HepG2 (cell line): ENCODE measurements around the gene MFRP. TPM values are rescaled to one million over a fixed set of nuclear protein-coding genes. Genes with fewer than 3 reads are reported as not detected.

Experiments used
- DRAP1 ChIP-seq: IDR thresholded peaks from 2 replicates; pipeline ENCODE4 v1.6.1; 2016; ENCODE audit warnings: missing genetic modification reagents, missing compliant biosample characterization
- FOXA1 ChIP-seq, 2 experiments: fragments of 450-650 bp in 1 of 2; sonication (generic) in 1 of 2; formaldehyde crosslinking in 1 of 2; IDR thresholded peaks; 2 replicates each; pipeline versions ENCODE4 v1.4.0 to v1.6.1; 2016 to 2020; ENCODE audit warnings: missing genetic modification reagents in 1 of 2
- FOXC1 ChIP-seq: sonication (generic); formaldehyde crosslinking; IDR thresholded peaks from 2 replicates; pipeline ENCODE4 v1.8.0; 2022; ENCODE audit warnings: mild to moderate bottlenecking, missing genetic modification reagents, borderline replicate concordance
- GABPA ChIP-seq, 2 experiments: IDR thresholded peaks; 2 replicates each; pipeline ENCODE4 v1.6.1; 2011 to 2016; ENCODE audit warnings: low read depth in 2 of 2, low read length in 1 of 2, missing biosample characterization in 1 of 2, missing genetic modification characterization in 1 of 2
- HDAC6 ChIP-seq: fragments of 200-600 bp; sonication (generic); IDR thresholded peaks from 2 replicates; pipeline ENCODE4 v1.7.0; 2017; ENCODE audit warnings: mild to moderate bottlenecking, antibody characterized with exemption, low read length, low read depth
- KDM5B ChIP-seq: sonication (generic); formaldehyde crosslinking; IDR thresholded peaks from 2 replicates; pipeline ENCODE4 v1.4.0; 2020; ENCODE audit warnings: missing genetic modification reagents, mild to moderate bottlenecking, borderline replicate concordance
- KLF12 ChIP-seq: sonication (generic); formaldehyde crosslinking; IDR thresholded peaks from 2 replicates; pipeline ENCODE4 v1.4.0; 2020; ENCODE audit warnings: missing genetic modification reagents, borderline replicate concordance
- PAWR ChIP-seq: sonication (generic); formaldehyde crosslinking; IDR thresholded peaks from 2 replicates; pipeline ENCODE4 v1.4.0; 2020; ENCODE audit warnings: missing genetic modification reagents, mild to moderate bottlenecking, borderline replicate concordance
- POLR2AphosphoS2 ChIP-seq: IDR thresholded peaks from 2 replicates; pipeline ENCODE4 v1.6.1; 2011; ENCODE audit warnings: low read depth, low read length, improper control_type of control experiment
- RFX3 ChIP-seq: IDR thresholded peaks from 2 replicates; pipeline ENCODE4 v1.6.1; 2016; ENCODE audit warnings: missing biosample characterization, missing genetic modification reagents
- TFDP1 ChIP-seq: IDR thresholded peaks from 2 replicates; pipeline ENCODE4 v1.6.1; 2016; ENCODE audit warnings: missing compliant biosample characterization, missing genetic modification reagents, borderline replicate concordance
- U2AF2 ChIP-seq: fragments of 200-400 bp; formaldehyde crosslinking; IDR thresholded peaks from 2 replicates; pipeline ENCODE4 v1.6.1; 2017; ENCODE audit warnings: low read depth, mild to moderate bottlenecking, low read length
- ZEB1 ChIP-seq: IDR thresholded peaks from 2 replicates; pipeline ENCODE4 v1.6.1; 2012; ENCODE audit warnings: mild to moderate bottlenecking, low read depth, inconsistent platforms; ENCODE audit not compliant: insufficient replicate concordance
- ZIK1 ChIP-seq: sonication (generic); formaldehyde crosslinking; IDR thresholded peaks from 2 replicates; pipeline ENCODE4 v1.5.0; 2020; ENCODE audit warnings: mild to moderate bottlenecking, low read depth, missing genetic modification reagents, borderline replicate concordance
- ZNF3 ChIP-seq: IDR thresholded peaks from 2 replicates; pipeline ENCODE4 v1.7.0; 2017; ENCODE audit warnings: inconsistent platforms
- ZNF350 ChIP-seq: sonication (generic); formaldehyde crosslinking; IDR thresholded peaks from 2 replicates; pipeline ENCODE4 v1.4.0; 2020; ENCODE audit warnings: mild to moderate bottlenecking, low read depth, missing genetic modification reagents, borderline replicate concordance
- ZNF562 ChIP-seq: sonication (generic); formaldehyde crosslinking; IDR thresholded peaks from 2 replicates; pipeline ENCODE4 v1.8.0; 2022; ENCODE audit warnings: missing genetic modification reagents, borderline replicate concordance
- ZNF563 ChIP-seq: sonication (generic); formaldehyde crosslinking; IDR thresholded peaks from 2 replicates; pipeline ENCODE4 v1.8.0; 2022; ENCODE audit warnings: mild to moderate bottlenecking, moderate library complexity, missing genetic modification reagents
- ZNF570 ChIP-seq: sonication (generic); formaldehyde crosslinking; IDR thresholded peaks from 2 replicates; pipeline ENCODE4 v1.4.0; 2020; ENCODE audit warnings: mild to moderate bottlenecking, missing genetic modification reagents, borderline replicate concordance
- ZNF574 ChIP-seq: sonication (generic); formaldehyde crosslinking; IDR thresholded peaks from 2 replicates; pipeline ENCODE4 v1.4.0; 2020; ENCODE audit warnings: missing genetic modification reagents
- ZNF713 ChIP-seq: sonication (generic); formaldehyde crosslinking; IDR thresholded peaks from 2 replicates; pipeline ENCODE4 v1.4.0; 2020; ENCODE audit warnings: mild to moderate bottlenecking, missing genetic modification reagents
- polyA plus RNA-seq, 8 experiments: library from polyadenylated mRNA; depleted of rRNA in 3 of 8; stranded (reverse) in 7 of 8; unstranded in 1 of 8; fragments of >200 nt; fragmentation: Illumina TruSeq in 4 of 8; extraction: Trizol in 4 of 8; gene quantifications; 2 replicates each; pipeline versions ENCODE4 v1.2.1 to v1.2.3, GENCODE V29; 2011 to 2016; ENCODE audit warnings: low read depth in 4 of 8, missing spikeins in 1 of 8, mixed read lengths in 1 of 8; ENCODE audit not compliant: insufficient read depth in 1 of 8
- total RNA-seq, 5 experiments: library from RNA; depleted of rRNA; stranded (reverse); fragments of >200 nt; fragmentation: Illumina TruSeq; extraction: Trizol; gene quantifications; 2 replicates each; pipeline ENCODE4 v1.2.3, GENCODE V29; 2016; ENCODE audit warnings: low read depth in 1 of 5
- TF ChIP-seq, protein P1 (sequence below): sonication (generic); formaldehyde crosslinking; IDR thresholded peaks from 2 replicates; pipeline ENCODE4 v1.8.0; 2022; ENCODE audit warnings: mild to moderate bottlenecking, missing genetic modification reagents, moderate library complexity

The MFRP gene
- total and polyA plus RNA-seq, 2 of the 13 experiments (the other 11 are each of a cell fraction or from before 2014, with no cell fraction given): not detected

- peak; percentile 67 for TF ChIP-seq ZNF574 (CRISPR knock-in tag)
- TF ChIP-seq HDAC6: no peak
- TF ChIP-seq ZIK1 (CRISPR knock-in tag): no peak
- TF ChIP-seq FOXC1 (CRISPR knock-in tag): no peak
- peak; percentile 81; the same call in 1 of the 2 replicates for TF ChIP-seq KLF12 (CRISPR knock-in tag)
- no peak for TF ChIP-seq ZNF562 (CRISPR knock-in tag)
- TF ChIP-seq TFDP1: peak; percentile 74; the same call in 1 of the 2 replicates
- peak; percentile 74; the same call in 1 of the 2 replicates for TF ChIP-seq ZNF563 (CRISPR knock-in tag)
- no peak for TF ChIP-seq PAWR
- TF ChIP-seq KDM5B (CRISPR knock-in tag): peak; percentile 55; the same call in 1 of the 2 replicates
- TF ChIP-seq DRAP1 (CRISPR knock-in tag): peak; percentile 63; the same call in 1 of the 2 replicates
- TF ChIP-seq U2AF2: no peak
- no peak for TF ChIP-seq POLR2AphosphoS2
- no peak for TF ChIP-seq ZNF3 (CRISPR knock-in tag)
- TF ChIP-seq ZEB1: no peak
- TF ChIP-seq, protein P1, sequence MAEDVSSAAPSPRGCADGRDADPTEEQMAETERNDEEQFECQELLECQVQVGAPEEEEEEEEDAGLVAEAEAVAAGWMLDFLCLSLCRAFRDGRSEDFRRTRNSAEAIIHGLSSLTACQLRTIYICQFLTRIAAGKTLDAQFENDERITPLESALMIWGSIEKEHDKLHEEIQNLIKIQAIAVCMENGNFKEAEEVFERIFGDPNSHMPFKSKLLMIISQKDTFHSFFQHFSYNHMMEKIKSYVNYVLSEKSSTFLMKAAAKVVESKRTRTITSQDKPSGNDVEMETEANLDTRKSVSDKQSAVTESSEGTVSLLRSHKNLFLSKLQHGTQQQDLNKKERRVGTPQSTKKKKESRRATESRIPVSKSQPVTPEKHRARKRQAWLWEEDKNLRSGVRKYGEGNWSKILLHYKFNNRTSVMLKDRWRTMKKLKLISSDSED: no peak
- TF ChIP-seq RFX3 (CRISPR knock-in tag): peak; percentile 82
- TF ChIP-seq ZNF713 (CRISPR knock-in tag): no peak
- peak; percentile 81 for TF ChIP-seq ZNF350 (CRISPR knock-in tag)
- no peak for TF ChIP-seq FOXA1 (IDR thresholded peaks at IDR 0.05)
- TF ChIP-seq FOXA1 (CRISPR knock-in tag; IDR thresholded peaks at IDR 0.05): 0 out of 2 replicates have a peak, but pooled peaks have one; percentile 32
- TF ChIP-seq ZNF570 (CRISPR knock-in tag): no peak
- TF ChIP-seq GABPA (IDR thresholded peaks at IDR 0.05; ENCODE audit: low read depth, low read length): no peak
- TF ChIP-seq GABPA (CRISPR knock-in tag; IDR thresholded peaks at IDR 0.05; ENCODE audit: low read depth): peak; percentile 24; the same call in 1 of the 2 replicates
Measured at GRCh38 chr11:119381181-119381988, 34.9 kb upstream of the MFRP start, which contains the start of gene USP2 (continued).
